Measurements from ENCODE around the gene TNS4. TPM values are rescaled to one million over a fixed set of nuclear protein-coding genes. Genes with fewer than 3 reads are reported as not detected.
A peak's percentile ranks its signal among the peaks of the same experiment; 100 is the strongest.

Gene TNS4
- total and polyA plus RNA-seq, 2 of the 4 experiments (the other 2 are of a cell fraction) = not detected

DNA sequence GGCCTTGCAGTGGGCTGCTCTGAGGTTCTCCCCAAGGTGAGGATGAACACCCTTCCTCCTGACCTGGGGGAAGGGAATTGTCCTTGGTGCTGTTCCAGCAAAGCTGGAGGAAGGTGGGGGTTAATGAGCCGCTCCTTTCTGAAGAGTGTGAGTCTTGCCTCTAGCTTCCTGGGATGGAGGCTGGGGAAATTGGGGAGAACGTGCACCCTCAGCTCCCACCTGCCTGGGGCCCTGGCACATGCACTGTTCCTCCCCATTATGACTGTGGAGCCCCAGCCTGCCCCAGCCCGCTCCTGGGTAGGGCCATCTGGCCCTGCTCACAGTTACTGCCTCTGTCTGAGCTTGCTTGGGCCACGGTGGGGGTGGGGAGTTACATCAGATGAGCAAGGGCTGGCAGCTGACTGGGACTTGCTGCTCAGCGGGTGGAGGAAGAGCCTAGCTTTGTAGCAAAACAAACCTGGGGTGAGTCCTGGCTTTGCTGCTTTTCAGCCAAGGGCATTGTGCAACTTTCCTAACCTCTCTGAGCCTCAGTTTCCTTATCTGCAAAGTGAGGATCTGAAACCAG, 11.1 kb downstream of the TNS4 start (continued):
- TF ChIP-seq, protein P1, sequence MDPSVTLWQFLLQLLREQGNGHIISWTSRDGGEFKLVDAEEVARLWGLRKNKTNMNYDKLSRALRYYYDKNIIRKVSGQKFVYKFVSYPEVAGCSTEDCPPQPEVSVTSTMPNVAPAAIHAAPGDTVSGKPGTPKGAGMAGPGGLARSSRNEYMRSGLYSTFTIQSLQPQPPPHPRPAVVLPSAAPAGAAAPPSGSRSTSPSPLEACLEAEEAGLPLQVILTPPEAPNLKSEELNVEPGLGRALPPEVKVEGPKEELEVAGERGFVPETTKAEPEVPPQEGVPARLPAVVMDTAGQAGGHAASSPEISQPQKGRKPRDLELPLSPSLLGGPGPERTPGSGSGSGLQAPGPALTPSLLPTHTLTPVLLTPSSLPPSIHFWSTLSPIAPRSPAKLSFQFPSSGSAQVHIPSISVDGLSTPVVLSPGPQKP (IDR thresholded peaks at IDR 0.05; ENCODE audit: borderline replicate concordance, low read depth, low read length) = no peak

DNA sequence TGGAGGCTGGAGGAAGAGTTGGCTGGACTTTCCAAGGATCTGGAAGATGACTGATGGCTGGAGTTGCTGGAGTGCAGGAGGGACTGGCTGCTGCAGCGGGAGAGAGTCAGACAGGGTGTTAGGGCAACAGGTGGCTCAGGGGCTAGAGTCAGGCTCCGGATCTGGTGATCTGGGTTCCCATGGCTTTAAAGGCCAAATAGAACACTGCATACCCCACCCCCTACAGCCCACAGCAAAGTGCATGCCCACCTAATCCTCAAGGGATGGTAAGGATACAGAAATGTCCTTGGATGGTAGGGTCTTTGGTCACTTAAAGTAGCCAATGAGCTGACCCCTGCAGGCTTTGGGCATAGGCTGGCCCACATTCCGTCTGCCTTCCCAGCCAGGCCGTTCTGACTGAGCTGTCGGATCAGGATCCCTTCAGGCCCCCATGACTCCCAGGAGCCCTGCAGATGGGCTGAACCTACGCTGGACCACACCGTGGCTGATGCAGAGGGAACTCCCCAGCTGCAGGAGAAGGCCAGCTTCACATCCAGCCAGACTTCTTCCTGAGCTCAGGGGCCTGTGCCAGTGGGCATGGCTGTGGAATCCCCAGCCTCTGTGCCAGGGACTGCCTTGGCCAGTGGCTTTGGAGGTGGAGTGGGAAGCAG, 13.9 kb downstream of the TNS4 start:
- CTCF ChIA-PET = interaction anchor here (0.9 kb wide), 1 partner anchor 11 kb away, joined by 3 read pairs; no protein-coding TSS in a partner anchor
- no peak overlapping the region for H3K4me3 ChIP-seq (ENCODE audit: insufficient read depth, low read depth, low read length)
- no peak for TF ChIP-seq RFX5 (IDR thresholded peaks at IDR 0.05; ENCODE audit: low read depth, low read length)
- TF ChIP-seq CHD1 (IDR thresholded peaks at IDR 0.05; ENCODE audit: low read depth, low read length) = no peak
- TF ChIP-seq USF2 (IDR thresholded peaks at IDR 0.05; ENCODE audit: low read depth, low read length) = no peak
- no peak for TF ChIP-seq RCOR1 (IDR thresholded peaks at IDR 0.05; ENCODE audit: insufficient replicate concordance, low read length)
- TF ChIP-seq NFE2L2 (IDR thresholded peaks at IDR 0.05; ENCODE audit: low read depth, low read length) = no peak
- TF ChIP-seq, protein P1 (IDR thresholded peaks at IDR 0.05; ENCODE audit: borderline replicate concordance, low read depth, low read length) = no peak
- TF ChIP-seq SMC3 (IDR thresholded peaks at IDR 0.05; ENCODE audit: low read depth, low read length) = no peak
- no peak for TF ChIP-seq BHLHE40 (IDR thresholded peaks at IDR 0.05; ENCODE audit: low read depth, low read length)
- no peak for TF ChIP-seq MXI1 (IDR thresholded peaks at IDR 0.05; ENCODE audit: borderline replicate concordance, low read depth, low read length)
- TF ChIP-seq MAZ (IDR thresholded peaks at IDR 0.05; ENCODE audit: borderline replicate concordance, low read depth, low read length) = no peak
- TF ChIP-seq MAFK (IDR thresholded peaks at IDR 0.05; ENCODE audit: low read depth, low read length) = no peak
- no peak for TF ChIP-seq POLR2A (IDR thresholded peaks at IDR 0.05; ENCODE audit: low read depth, low read length)
- no peak for TF ChIP-seq RAD21 (IDR thresholded peaks at IDR 0.05; ENCODE audit: low read length)

More for the DNA sequence above, 13.9 kb downstream of the TNS4 start:
- no peak for DNase-seq
- H3K14ac ChIP-seq (replicated peaks; ENCODE audit: low read depth, low read length) = peak overlapping the region; percentile 96
- H4K20me1 ChIP-seq (ENCODE audit: insufficient read depth, low read length) = no peaks in the 10 kb centered on the region
- in situ Hi-C loops (cut with MboI; ENCODE audit: low sequenced_read_pairs) (no loop called here), dilution Hi-C loops (cut with HindIII; ENCODE audit: low sequenced_read_pairs, unreplicated experiment) (no loop called here), intact Hi-C loops (cut with micrococcal nuclease) (no loop called here)
- peak overlapping the region; percentile 100 for H2BK20ac ChIP-seq (ENCODE audit: low read depth, low read length)
- peak overlapping the region; percentile 90 to 98 for H4K8ac ChIP-seq (ENCODE audit: low read depth in 2 of 2, low read length in 2 of 2)
- H3K27ac ChIP-seq (ENCODE audit: insufficient read depth, low read length) = peak overlapping the region; percentile 89
- H2AK9ac ChIP-seq (replicated peaks; ENCODE audit: low read depth, low read length, poor library complexity) = peak overlapping the region; percentile 22
- WGBS, 2 experiments (ENCODE audit: extremely low coverage in 2 of 2, insufficient read length in 1 of 2) = 80% methylated on average over 2 of the region's 7 CpGs; no CpG with 5 or more reads in 1 of the 2 experiments
- no peak for ATAC-seq (ENCODE audit: low read depth)
- H3K4me1 ChIP-seq (ENCODE audit: control insufficient read depth, insufficient read depth, low read length) = peaks cover 51% of the 10 kb centered on the region
- peak overlapping the region; percentile 96; the same call in 2 of the 3 replicates for H2BK15ac ChIP-seq (ENCODE audit: low read depth, low read length)
- peak overlapping the region; percentile 96 for H3K18ac ChIP-seq (ENCODE audit: low read depth, low read length)
- peak overlapping the region; percentile 100 for H2BK120ac ChIP-seq (ENCODE audit: low read depth, low read length)
- H3K23ac ChIP-seq (ENCODE audit: low read depth, low read length) = peak overlapping the region; percentile 98
- H2AK5ac ChIP-seq (ENCODE audit: low read depth, low read length) = peak overlapping the region; percentile 81
- peak overlapping the region; percentile 97 for H3K56ac ChIP-seq (ENCODE audit: extremely low read depth, insufficient read depth, low read length)
- H3K9me3 ChIP-seq (ENCODE audit: control insufficient read depth, insufficient read depth, low read length) = no peaks in the 10 kb centered on the region
- H3K9me1 ChIP-seq (ENCODE audit: insufficient read depth, low read length) = peaks cover 48% of the 10 kb centered on the region
- H3K36me3 ChIP-seq (ENCODE audit: control insufficient read depth, insufficient read depth, low read length) = no peaks in the 10 kb centered on the region
- BruUV-seq (replicated peaks) = no TSS peak
- H2AFZ ChIP-seq (replicated peaks; ENCODE audit: low read length, poor library complexity) = peak overlapping the region; percentile 71
- peak overlapping the region; percentile 99 for H2BK5ac ChIP-seq (ENCODE audit: low read depth, low read length, poor library complexity, severe bottlenecking)
- peak overlapping the region; percentile 99 for H3K4ac ChIP-seq (ENCODE audit: low read depth, low read length)
- POLR2A ChIA-PET (ENCODE audit: unreplicated experiment) = no interaction called here
- H4K5ac ChIP-seq (ENCODE audit: low read depth, low read length) = peak overlapping the region; percentile 68
- peak overlapping the region; percentile 40 for H3K9ac ChIP-seq (ENCODE audit: low read depth, low read length)
- no peak overlapping the region for H3K4me2 ChIP-seq (ENCODE audit: low read depth, low read length)
- H3K79me1 ChIP-seq (ENCODE audit: low read depth in 1 of 2, low read length in 2 of 2) = peaks cover 0 to 25% of the 10 kb centered on the region in 2 experiments; a peak in 3 of 4 replicates
- H3K27me3 ChIP-seq (ENCODE audit: control insufficient read depth, insufficient read depth, low read length) = no peaks in the 10 kb centered on the region
- H4K91ac ChIP-seq (ENCODE audit: insufficient read depth, low read depth, low read length) = peak overlapping the region; percentile 100
